ENCODE measurements around the gene RPS6KB1. TPM values are rescaled to one million over a fixed set of nuclear protein-coding genes. Genes with fewer than 3 reads are reported as not detected.

The RPS6KB1 gene
- 10 to 100 TPM; 26.4 to 30.3 TPM for total RNA-seq
- polyA plus RNA-seq (ENCODE audit: insufficient read length in 6 of 6): 10 to 100 TPM; 39.9 to 55.6 (median 44.0) TPM
- long read RNA-seq, donor 1, full-length matches to known transcripts: 4 of 10 reads
- long read RNA-seq, donor 1, partial matches to known transcripts: 6 of 10 reads
- long read RNA-seq, donor 1, other reads (novel, unspliced or antisense): 0 of 10 reads
- long read RNA-seq, donor 2, full-length matches to known transcripts: 7 of 7 reads
- long read RNA-seq, donor 2, partial matches to known transcripts: 0 of 7 reads
- long read RNA-seq, donor 2, other reads (novel, unspliced or antisense): 0 of 7 reads
- long read RNA-seq, donor 3, full-length matches to known transcripts: 6 of 6 reads
- long read RNA-seq, donor 3, partial matches to known transcripts: 0 of 6 reads
- long read RNA-seq, donor 3, other reads (novel, unspliced or antisense): 0 of 6 reads
- long read RNA-seq, donor 4, full-length matches to known transcripts: 3 of 5 reads
- long read RNA-seq, donor 4, partial matches to known transcripts: 1 of 5 reads
- long read RNA-seq, donor 4, other reads (novel, unspliced or antisense): 1 of 5 reads
- long read RNA-seq, donor 5, full-length matches to known transcripts: 4 of 4 reads
- long read RNA-seq, donor 5, partial matches to known transcripts: 0 of 4 reads
- long read RNA-seq, donor 5, other reads (novel, unspliced or antisense): 0 of 4 reads
- long read RNA-seq, donor 6, full-length matches to known transcripts: 5 of 5 reads
- long read RNA-seq, donor 6, partial matches to known transcripts: 0 of 5 reads
- long read RNA-seq, donor 6, other reads (novel, unspliced or antisense): 0 of 5 reads
- long read RNA-seq, donor 7, full-length matches to known transcripts: 3 of 24 reads
- long read RNA-seq, donor 7, partial matches to known transcripts: 8 of 24 reads
- long read RNA-seq, donor 7, other reads (novel, unspliced or antisense): 13 of 24 reads
- long read RNA-seq, donor 8, full-length matches to known transcripts: 4 of 4 reads
- long read RNA-seq, donor 8, partial matches to known transcripts: 0 of 4 reads
- long read RNA-seq, donor 8, other reads (novel, unspliced or antisense): 0 of 4 reads
- long read RNA-seq, donor 9: 0 reads
- long read RNA-seq, donor 10, full-length matches to known transcripts: 1 of 6 reads
- long read RNA-seq, donor 10, partial matches to known transcripts: 2 of 6 reads
- long read RNA-seq, donor 10, other reads (novel, unspliced or antisense): 3 of 6 reads
- long read RNA-seq, donor 11: 0 reads
- long read RNA-seq, donor 12, full-length matches to known transcripts: 2 of 2 reads
- long read RNA-seq, donor 12, partial matches to known transcripts: 0 of 2 reads
- long read RNA-seq, donor 12, other reads (novel, unspliced or antisense): 0 of 2 reads

DNA sequence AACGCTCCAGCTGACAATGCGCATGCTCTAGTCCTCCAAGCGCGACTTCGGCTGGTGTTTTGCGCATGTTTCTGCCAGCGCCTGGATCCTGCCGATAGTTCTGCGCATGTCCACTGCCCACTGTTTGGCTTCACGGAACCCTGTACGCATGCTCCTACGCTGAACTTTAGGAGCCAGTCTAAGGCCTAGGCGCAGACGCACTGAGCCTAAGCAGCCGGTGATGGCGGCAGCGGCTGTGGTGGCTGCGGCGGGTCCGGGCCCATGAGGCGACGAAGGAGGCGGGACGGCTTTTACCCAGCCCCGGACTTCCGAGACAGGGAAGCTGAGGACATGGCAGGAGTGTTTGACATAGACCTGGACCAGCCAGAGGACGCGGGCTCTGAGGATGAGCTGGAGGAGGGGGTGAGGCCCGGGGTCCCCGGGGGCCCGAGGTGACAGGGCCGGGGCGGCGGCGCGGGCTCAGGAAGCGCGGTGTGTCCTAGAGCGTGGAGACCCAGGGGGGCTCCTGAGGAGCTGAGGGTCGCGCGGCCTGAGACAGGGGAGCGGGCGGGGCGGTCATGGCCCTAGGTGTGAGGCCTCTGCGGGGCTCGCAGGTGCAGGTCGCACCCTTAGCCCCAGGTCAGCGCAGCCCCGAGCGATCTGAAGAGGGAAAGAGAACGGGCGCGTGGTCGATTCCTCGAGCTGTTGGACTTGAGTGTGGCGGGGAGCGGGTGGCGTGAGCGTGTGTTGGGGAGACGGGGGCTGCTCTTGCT is at the start of gene RPS6KB1, which contains the start of gene TUBD1:
Gene RPS6KB1, plus strand, starts transcription at position 198 of the 752 bp plus-strand sequence. Its CDS starts 64 bp downstream, at position 262.
Gene TUBD1, minus strand, starts transcription at position 20 of the 752 bp plus-strand sequence. CDS start 1,941 bp downstream, outside the sequence.
- peak; percentile 95 to 99 (median 98) for DNase-seq
- Histone ChIP-seq H3K27ac (peak within 1 kb of the TSS; percentile 85 to 86), H3K4me3 (peak within 1 kb of the TSS; percentile 89 to 98), H3K27me3 (no peaks in the 10 kb centered on the region), H3K4me1 (peaks cover 15 to 50% of the 10 kb centered on the region in 2 donors), H3K36me3 (peaks cover 0 to 16% of the 10 kb centered on the region in 2 donors), H3K9me3 (no peaks in the 10 kb centered on the region)
- no peak for TF ChIP-seq CTCF (IDR thresholded peaks at IDR 0.05)
- peak; percentile 97 for ATAC-seq
- intact Hi-C loops (cut with DNase I): no loop called here

- intact Hi-C loops (cut with DNase I): no loop called here
- no peak for ATAC-seq
- Histone ChIP-seq H3K27ac (peak overlapping the region; percentile 96 to 99), H3K36me3 (peaks cover 0 to 30% of the 10 kb centered on the region in 2 donors), H3K27me3 (no peaks in the 10 kb centered on the region), H3K9me3 (no peaks in the 10 kb centered on the region), H3K4me1 (peaks cover 43 to 72% of the 10 kb centered on the region in 2 donors), H3K4me3 (no peak overlapping the region)
- no peak for TF ChIP-seq CTCF (IDR thresholded peaks at IDR 0.05)
- no peak for DNase-seq
Measured at GRCh38 chr17:59844884-59845594, 47.9 kb upstream of the RPS6KB1 start.

DNA sequence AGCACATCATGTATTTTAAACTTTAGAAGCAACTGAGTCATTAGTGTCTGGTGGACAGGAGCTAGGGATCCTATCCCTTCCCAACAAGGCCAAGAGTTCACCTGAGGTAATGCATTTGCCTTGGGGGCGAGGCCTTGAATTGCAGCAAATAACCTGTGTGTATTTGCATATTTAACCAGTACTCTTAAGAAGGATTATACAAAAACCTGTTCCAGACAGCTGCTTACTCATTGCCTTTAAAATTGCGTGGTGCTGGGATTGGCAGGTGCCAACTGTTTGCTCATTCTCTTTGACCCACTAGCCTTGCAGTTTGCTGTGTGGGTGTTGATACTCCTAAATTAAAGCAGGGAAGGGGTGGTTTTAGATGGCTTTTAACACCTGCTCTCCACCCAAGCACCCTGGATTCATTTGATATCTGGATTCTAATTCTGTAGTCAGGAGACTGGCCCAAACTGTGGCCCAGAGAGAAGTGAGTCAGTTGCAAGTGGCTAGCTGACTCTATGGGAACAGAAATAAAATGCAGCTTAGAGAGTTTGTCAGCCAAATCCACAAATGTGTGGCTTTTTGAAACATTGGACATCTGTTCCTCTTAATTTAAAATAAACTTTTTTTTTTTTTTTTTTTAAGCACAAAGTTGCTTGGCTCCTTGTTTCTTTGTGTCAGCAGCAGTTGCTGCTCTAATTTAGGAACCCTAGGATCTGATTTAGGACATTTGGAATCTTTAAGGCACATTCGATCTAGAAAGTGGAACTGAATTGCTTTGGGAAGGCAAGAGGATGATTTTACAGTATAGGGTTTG is 47.1 kb upstream of the RPS6KB1 start:
- no peaks in the 10 kb centered on the region for H3K27me3 ChIP-seq
- H3K9me3 ChIP-seq: no peaks in the 10 kb centered on the region
- peak in 1 of 4 donors; percentile 66 for DNase-seq
- intact Hi-C loops (cut with DNase I): no loop called here
- no peak for TF ChIP-seq CTCF (IDR thresholded peaks at IDR 0.05)
- H3K4me3 ChIP-seq: no peak overlapping the region
- H3K4me1 ChIP-seq: peaks cover 43 to 72% of the 10 kb centered on the region in 2 donors
- ATAC-seq: peak; percentile 28
- peak overlapping the region; percentile 96 to 99 for H3K27ac ChIP-seq
- peaks cover 0 to 23% of the 10 kb centered on the region in 2 donors for H3K36me3 ChIP-seq
